Activated gamma-delta T cell (primary cell): ENCODE data around the gene PRR7.

ENCODE experiments used
- DNase-seq: peaks from one replicate; lab custom pipeline; 2025; lab: John Stamatoyannopoulos, UW

PRR7 gene

DNA sequence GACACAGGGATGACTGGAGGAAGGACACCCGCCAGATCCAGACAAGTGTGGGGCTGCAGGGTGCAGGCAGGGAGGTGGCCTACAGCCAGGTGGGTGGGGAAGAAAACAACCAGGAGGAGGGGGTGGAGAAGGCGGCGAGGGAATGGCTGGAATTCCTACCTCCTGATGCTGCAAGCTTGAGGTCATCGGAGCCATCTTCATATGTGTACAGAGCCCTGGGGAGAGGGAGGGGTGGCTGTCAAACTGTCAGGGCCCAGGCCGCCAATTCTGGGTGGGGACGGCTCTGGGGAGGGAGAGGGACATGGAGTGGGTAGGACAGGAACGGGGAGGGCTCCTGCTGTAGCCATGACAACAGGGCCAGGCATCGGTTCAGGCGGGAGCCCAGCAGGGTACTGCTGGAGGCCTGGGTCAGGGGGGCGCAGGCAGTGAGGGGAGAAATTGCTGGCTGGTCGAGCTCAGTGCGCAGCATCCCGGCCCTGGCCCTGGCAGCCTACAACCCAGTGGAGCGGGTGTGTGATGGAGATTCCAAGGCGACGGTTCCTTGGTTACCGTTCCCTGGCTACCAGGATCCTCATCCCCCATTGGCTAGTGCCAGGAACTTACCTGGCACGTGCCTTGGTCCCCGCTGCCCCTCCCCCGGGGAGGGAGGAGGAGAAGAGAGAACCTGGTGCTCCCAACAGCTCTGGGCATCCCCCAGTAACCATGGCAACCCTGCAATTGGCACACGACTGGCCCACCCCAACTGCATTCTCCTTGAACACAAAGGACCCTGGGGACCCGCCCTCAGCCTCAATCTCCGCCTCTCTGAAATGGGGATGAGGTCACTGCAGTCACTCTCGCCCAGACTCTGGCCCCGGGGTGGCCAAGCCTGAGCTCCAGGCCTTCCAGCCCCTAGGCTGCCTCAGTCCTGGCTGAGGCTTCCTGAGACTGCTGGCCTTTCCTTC, 22.3 kb downstream of the PRR7 start:
- DNase-seq, result no peak

DNA sequence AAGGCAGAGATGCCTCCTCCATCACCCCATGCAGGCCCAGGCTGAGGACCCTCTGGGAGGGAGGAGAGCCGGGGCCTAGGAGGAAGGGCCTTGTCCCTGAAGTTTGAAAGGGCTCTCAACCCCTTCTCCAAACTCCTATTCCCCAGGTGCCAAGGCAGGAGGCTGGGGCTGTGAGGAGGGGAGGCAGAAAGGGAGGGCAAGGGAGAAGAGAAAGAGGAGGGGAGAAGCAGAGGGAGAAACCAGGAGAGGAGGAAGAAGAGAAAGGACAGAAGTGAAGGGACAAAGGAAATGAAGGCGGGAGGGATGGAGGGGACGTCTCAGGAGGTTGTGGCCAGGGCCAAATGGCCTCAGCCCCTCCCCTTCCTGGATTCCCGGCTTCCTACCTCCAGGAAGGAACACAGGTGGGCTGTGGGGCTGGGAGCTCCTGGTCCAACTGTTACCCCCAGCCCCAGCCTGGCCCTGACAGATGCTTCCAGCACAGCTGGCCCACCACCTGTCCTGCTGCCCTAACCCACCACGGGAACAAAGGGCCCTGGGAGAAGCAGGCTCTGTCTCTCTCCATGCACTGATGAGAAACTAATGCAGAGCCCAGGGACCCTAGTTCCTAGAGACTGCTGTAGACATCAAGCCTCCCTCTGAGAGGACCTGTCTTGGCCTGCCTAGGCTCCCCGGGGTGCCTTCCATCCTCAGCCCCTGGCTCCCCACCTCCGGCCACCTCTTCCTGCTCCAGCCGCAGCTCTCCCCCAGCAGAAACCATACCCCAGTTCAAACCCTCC, 23.3 kb downstream of the PRR7 start:
- DNase-seq, result no peak

DNA sequence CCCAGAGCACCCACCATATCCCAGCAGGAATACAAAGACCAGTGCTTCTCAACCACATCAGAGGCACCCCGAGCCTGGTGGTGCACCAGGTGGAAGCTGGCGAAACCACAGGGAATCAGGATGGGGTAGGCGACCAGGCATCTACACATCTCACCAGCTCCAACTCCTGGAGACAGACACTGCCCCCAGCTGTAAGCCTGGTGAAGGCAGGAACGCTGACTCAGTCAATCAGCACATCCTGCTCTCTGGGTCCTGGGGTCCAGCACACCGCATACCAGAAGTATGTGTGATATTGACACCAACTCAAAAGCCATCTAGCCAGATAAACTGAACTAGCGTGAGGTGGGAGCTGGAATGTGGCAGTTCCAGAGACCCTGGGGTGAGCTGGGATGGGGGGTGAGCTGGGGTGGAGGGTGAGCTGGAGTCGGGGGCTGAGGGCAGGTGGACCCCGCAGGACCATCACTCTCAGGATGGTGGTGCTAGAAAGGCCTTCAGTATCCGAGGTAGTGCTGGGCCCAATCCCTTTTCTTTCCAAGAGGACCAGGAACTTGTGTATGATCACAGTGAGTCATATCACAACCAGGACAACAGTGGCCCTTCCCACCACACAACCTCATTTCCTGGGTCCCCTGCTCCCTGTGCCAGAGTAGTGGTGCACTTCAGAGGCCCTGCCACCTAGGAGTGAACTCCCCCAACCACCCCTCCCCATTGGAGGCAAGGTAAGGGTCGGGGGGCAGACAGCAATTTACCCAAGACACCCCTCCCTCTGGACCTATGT, 24.3 kb downstream of the PRR7 start:
- DNase-seq, result no peak

DNA sequence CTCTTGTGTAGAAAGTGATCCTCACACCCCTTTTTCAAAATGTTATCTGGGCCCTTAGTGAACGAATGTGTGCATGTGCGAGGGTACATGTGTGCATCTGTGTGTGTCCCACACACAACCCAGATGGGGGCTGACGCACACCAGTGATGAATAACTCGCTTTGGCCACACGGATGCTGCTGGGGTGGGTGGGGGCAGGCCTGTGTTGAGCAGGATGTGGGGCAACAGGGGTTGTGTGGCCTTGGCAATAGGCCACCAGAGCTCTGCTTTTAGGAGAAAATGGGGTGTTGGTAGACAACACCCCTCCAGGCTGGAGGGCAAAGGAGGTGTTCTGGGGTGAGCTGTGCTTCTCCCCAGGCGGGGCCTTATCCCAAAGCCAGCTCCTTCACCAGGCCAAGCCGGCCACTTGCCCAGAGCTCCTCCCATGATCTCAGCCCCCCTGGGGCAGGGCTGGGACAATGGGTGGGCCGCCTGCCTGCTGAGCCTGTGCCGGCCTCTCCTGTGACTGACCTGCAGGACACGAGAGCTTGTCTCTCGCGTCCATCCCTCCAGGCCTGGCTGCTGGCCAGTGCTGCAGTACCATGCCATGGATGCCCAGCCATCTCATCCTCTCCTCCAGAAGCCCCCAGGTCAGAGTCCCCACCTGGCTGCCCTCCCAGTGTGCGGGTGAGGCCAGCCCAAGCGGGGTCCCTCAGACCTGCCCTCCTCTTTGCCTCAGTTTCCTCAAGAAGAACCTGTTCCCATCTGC, 25.2 kb downstream of the PRR7 start:
- DNase-seq, result no peak

DNA sequence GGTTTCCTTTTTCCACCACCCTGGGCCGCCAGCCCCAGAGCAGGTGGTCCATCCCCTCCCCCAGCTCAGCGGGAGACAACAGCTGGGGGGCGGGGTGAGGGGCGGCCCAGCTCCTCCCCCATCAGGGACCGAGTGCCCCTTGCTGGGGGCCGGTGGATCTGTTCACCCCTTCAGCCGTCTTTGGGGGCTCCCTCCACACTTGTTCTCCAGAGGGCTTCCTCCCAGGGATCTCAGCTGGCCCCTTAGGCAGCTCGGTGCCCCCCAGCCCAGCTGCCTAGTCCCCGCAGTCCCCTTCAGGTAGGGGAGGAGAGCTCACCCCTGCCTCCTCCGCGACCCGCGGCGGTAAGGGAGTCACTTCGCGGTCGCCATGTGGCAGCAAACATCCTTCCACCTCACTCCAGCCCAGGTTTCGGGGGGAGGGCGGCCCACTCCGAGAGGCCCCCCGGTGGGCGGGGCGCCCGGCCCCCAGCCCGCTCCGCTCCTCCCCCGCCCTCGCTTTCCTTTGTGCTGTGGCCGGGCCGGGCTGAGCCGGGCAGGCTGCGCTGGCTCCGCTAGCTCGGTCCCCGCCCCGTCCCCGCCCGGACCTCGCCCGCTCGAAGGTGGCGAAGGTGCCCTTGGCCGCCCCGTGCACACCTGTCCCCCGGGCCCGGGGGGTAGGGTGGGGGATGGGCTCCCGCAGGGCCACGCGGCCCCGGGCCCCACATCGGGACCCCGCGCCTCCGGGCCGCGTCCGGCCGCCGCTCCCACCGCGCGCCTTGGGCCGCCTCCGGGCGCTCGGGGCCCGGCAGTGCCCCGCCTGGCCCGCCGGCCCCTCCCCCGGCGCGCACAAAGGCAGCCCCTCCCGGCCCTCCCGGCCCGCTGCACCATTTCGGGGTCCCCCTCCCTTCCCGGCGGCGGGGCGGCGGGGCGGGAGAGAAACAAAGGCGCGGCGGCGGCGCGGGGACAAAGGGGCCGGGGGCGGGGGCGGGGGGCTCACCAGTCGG, 26.1 kb downstream of the PRR7 start:
- peak; percentile 50 for DNase-seq

DNA sequence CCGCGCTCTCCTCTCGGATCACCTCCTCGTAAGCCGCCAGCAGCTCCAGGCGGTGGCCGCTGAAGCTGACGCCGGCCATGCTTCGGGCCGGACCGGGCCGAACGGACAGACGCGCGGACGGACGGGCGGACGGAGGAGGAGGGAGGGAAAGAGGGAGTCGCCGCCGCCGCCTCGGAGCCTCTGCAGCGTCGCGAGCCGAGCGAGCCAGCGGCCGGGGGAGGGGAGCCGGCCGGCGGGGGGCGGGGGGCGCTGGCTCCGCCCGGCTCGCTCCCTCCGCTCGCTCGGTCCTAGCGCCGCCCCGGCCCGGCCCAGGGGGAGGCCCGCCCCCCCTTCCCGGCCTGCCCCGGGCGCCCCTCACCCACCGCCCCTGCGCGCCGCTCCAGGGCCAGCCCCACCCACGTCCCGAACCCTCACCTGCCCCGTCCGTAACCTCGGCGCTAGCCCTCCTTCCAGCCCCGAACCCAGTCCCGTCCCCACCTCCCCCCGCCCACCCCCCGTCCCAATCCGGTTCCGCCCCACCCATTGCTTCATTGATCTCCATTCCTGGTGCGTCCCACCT, 26.9 kb downstream of the PRR7 start, which contains the start of gene DBN1:
Gene DBN1 (minus strand): TSS at position 192 of the 559 bp plus-strand sequence. CDS start 113 bp downstream, at position 79.
- no peak for DNase-seq

DNA sequence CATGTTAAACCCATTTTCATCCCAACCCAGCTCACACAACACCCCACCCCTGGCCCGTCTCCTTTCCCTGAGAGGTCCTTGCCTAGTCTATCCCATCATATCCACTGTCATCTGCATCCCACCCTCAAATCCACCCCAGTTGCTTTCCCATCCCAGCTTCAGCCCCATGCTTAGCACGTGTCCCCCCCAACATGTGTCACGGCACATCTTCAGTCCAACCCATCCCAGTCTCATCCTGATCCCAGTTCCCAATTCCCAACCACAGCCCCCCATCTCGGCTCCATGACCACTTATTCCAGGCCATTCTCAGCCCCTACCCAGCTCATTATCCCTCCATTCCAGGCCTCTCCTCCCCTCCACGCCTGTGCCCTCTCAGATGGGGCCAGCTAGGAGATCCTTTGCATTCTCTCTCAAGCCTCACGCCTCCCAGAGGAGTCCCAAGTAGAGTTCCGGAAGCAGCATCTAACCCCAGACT, 27.4 kb downstream of the PRR7 start:
- no peak for DNase-seq

DNA sequence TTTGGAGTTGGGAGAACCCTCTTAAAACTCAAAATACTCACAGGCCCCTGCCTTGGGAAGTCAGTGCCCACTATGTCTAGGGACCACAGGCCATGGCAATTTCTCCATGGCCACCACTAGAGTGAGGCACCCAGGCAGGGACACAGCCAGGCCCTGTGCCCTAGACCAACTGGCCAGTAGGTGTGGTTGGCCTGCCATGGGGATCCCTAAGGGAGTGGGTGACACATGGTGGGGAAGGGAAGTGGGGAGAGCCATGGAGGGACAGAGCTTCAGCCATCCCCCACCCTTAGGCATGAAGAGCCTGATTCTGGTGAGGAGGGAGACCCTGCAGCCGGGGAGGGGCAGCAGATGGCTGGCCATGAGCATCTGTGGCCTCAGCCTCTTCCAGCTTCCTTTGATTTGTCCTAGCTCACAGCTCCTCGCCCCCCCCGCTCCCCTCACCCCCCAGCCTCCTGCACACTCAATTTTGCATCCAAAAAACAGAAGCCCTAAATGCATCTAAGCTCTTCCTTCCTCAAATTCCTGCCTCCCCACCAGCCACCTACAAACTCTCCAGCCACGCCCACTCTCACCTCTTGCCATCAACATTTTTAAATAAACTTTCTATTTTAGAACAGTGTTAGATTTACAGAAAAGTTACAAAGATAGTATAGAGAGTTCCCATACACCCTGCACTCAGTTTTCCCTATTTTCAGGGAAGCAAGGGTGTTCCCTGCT, 28.4 kb downstream of the PRR7 start:
- DNase-seq, result no peak

DNA sequence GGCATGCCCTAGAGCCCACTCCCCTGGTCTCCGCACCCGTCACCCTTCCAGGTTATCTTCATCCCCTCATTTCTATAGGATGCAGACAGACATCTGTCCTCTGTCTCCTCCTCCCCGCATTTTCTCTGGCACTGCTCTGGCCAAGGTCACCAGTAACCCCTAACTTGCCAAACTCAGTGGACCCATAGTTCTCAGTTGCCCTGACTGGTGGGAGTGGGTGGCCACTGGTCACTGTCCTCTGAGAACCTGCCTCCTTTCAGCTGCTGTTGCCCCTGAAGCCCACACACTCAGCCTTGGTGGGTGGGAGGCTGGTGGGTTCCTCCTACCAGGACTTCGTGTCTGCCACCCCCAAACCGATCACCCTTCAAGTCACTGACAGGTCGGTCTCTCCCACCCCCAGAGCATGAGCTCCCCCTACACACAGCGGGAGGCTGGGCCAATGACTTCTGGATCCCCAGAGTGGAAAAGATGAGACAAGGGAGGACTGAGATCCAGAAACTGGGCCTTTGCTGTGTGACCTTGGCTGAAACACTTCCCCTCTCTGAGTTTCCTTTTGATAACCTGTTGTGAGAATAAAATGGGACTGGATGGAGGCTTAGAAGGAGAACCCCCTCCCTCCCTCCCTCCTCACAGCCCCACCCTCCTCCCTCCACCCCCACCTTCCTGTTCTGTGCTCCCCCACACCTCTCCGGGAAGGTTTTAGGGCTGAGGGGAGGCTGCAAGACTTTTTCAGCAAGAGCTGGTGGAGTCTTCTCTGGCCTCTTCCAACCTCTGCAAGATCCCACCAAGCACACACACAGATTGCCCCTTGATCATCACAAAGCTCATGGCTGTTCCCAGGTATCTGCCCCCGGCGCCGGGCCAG, 29.2 kb downstream of the PRR7 start:
- no peak for DNase-seq

DNA sequence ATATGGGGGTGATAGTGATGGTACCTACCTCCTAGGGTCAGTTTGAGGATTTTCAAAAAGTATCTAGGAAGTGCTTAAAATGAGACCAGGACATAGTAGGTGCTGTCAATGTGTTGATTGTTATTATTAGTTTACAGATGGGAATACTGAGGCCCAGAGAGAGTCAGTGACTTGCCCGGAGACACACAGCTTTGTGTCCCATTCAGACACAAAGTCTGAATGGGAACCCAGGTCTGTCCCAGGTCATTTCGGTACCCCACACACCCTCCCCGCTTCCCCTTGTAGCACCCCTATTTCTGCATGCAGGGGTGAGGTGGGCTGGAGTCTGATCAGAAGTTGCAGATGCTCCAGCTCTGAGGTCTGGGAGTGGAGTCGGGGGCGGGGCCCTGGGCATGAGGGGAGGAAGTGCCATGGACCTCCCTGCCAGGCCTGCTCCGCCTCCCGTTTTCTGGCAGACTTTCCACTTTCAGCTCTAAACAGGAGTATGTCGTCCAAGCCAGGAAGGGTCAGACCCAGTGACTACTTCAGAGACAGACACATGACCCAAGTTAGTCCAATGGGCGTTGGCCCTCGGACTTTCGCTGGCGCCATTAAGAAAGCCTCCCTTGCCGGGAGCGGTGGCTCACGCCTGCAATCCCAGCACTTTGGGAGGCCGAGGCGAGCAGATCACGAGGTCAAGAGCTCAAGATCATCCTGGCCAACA, 30.1 kb downstream of the PRR7 start:
- no peak for DNase-seq

DNA sequence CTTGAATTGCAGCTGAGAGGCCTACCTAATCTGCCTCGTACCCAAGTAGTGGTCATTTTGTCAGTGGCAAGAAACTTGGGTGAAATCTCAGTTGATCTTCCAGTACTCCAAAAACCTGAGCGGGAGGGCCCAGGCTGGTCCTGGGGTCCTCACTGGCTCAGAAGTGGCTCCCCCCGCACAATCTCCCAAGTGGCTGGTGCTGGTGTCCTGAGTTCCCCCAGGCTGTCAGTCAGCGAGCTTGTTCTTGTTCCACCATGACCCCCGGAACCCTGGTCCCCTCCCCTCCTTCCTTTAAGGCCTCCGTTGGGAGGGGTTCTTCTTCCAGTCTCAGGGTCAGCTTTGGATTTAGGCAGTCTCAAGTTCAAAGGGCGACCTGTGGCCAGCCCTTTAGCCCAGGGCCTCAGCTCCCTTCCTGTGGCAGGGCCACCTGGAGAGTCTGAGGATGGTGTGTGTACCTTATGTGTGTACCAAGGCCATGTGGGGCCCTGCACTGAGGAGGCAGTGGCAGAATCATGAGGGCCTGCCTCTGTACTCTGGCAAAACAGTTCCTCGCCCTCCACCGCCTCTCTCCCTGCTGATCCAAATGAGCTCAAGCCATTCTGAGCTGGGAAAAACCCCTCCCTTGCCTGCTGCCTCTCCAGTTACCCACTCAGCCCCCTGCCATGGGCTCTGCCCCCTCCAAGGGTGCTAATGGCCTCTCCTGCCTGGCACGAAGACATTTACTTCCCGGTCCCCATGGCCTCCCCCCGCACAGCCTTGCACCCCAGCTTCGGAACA, 31.3 kb downstream of the PRR7 start:
- DNase-seq, result no peak

DNA sequence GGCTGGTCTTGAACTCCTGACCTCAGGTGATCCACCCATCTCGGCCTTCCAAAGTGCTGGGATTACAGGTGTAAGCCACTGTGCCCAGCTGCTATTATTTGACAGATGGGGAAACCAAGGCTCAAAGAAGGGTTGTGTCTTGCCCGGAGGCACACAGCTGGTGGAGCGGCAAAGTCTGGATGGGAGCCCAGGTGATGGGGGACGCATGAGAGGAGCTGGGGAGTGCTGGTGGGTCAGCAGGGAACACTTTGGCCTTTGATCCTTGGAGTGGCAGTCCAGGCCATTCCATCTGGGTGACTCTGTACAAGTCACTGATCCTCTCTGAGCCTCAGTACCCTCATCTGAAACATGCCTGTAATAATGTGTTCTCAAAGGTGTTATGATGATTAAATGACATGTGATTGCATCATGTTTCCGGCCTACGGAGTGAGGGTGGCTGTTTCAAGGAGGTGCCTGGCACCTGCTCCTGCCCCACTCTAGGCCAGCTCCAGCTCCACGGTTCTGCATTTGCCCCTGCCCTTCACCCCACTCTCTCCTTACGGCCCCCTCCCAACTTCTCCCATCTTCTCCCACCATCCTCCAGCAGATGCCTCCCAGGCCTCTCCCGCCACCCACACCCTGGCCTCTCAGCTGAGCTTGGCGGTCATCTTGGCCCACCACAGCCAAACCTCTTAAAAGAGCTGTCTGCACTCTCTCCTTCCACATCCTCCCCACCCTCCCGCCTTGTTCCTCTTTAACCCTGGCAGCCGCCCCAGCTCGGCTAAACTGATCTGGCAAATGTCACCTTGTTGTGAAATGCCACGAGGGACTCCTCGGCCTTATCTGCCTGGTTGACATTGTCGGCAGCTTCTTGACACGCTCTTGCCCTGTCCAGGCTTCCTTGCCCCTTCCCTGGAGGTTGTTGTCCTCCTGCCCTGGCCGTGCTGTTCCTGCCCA, 32.4 kb downstream of the PRR7 start:
- no peak for DNase-seq

DNA sequence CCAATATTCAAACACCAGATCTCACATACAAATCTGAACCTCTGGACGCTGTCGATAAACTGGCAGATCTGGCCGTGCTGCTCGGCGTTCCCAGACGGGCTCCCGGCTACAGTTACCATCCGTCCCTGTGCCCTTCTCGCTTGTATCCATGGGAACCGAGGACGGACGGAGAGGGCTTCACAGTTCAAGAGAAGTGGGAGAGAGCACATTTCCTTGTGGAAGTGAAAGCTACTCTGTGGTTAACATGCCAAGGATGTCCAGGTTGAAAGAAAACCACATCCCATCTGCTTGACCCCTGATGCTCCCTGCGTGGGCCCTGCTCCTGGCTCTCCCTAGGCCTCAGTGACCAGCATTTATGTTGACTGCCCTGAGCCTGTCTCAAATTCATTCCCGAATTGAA, 33.2 kb downstream of the PRR7 start:
- no peak for DNase-seq

DNA sequence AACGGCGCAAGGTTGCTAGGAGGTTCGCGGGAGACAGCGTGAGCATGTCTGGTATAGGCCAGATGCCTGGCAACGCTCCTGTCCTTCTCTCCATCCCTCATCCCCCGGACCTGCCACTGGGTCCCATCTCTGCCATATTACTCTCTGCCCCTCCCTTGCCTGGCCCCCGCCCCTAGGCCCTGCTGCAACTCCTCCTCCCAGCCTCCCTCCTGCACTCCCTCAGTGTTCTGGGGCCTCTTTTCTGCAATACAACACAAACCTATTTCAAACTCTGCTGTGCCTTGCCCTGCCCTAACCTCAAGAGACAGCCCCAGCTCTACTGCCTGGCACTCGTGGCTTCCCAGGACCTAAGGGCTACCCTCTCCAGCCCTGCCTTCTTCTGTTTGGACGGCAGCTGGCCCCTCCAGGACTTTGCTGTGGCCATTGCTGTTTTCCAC, 35.8 kb downstream of the PRR7 start:
- DNase-seq, result no peak

DNA sequence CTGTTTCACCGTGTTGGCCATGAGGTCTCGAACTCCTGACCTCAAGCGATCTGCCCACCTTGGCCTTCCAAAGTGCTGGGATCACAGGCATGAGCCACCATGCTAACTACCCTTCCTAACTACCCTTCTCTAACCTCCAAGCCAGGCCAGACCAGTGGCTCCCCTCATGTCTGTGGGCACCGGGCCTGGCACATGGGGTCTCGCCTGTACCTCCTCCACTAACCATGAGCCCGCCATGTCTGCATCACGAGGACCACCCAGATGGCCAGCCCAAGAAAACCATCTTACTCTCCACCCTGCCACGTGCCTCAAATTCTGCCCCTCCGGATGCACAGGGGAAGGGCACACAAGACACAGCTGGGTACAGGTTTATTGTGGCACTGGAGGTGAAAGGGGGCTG, 36.4 kb downstream of the PRR7 start:
- no peak for DNase-seq
